ENCODE results near the gene ANKRD13C.

ANKRD13C gene

DNA sequence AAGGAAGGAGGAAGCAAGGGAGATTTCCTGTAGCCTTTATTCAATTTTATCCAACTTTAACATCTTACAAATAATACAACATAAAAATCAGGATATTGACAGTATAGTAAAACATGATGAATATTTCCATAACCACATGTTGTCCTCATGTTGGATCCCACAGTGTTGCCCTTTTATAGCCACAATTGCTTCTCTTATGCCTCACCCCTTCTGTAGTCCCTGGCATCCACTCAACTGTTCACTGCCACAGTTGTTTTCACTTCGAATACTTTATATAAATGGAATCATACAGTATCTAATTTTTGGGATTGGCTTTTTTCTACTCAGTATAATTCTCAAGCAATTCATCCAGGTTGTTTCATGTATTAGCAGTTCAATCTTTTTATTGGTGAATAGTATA is 88.6 kb downstream of the ANKRD13C start:
- TF ChIP-seq, protein P1, sequence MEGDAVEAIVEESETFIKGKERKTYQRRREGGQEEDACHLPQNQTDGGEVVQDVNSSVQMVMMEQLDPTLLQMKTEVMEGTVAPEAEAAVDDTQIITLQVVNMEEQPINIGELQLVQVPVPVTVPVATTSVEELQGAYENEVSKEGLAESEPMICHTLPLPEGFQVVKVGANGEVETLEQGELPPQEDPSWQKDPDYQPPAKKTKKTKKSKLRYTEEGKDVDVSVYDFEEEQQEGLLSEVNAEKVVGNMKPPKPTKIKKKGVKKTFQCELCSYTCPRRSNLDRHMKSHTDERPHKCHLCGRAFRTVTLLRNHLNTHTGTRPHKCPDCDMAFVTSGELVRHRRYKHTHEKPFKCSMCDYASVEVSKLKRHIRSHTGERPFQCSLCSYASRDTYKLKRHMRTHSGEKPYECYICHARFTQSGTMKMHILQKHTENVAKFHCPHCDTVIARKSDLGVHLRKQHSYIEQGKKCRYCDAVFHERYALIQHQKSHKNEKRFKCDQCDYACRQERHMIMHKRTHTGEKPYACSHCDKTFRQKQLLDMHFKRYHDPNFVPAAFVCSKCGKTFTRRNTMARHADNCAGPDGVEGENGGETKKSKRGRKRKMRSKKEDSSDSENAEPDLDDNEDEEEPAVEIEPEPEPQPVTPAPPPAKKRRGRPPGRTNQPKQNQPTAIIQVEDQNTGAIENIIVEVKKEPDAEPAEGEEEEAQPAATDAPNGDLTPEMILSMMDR (IDR thresholded peaks at IDR 0.05; ENCODE audit: insufficient read depth, low read depth, low read length, missing control alignments) = no peak
- no peak overlapping the region for H3K4me3 ChIP-seq (ENCODE audit: low read depth, low read length)
- no peak for DNase-seq (ENCODE audit: low read depth)

DNA sequence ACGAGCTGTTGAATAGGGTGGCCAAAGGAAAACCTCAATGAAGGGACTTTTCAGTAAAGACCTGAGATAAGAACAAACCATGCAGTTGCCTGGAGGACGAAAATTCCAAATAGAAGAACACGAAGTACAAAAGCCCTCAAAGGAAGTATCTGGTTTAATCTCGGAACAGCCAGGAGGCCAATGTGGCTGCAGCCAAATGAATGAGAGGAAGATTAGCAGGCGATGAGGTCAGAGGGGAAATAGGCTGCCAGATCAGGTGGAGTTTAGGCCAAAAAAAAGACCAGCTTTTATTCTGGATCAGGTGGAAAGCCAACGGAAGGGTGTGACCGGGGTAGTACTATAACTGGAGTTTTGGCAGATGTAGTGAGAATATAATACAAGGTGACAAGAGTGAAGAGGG is 89.7 kb downstream of the ANKRD13C start:
- TF ChIP-seq, protein P1 (IDR thresholded peaks at IDR 0.05; ENCODE audit: insufficient read depth, low read depth, low read length, missing control alignments) = no peak
- no peak overlapping the region for H3K4me3 ChIP-seq (ENCODE audit: low read depth, low read length)
- no peak for DNase-seq (ENCODE audit: low read depth)

DNA sequence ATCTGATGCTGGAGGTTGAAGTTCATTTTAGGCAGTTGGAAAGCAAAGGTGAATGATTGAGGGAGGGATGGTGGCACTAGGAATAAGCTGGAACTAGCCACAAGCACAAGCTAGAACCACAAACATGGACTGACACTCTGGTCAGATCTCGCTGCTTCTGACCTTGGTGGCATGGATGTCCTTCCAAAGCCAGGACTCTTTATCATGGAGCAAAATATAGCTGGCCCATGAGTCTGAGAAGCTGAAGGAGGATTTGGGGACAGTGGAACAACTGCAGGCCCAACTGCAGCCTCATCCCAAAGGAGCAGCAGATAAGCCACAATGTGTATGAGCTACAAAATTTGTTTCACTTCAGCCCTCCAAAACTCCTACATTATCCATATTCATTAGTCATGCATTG is 97.9 kb downstream of the ANKRD13C start:
- TF ChIP-seq, protein P1 (IDR thresholded peaks at IDR 0.05; ENCODE audit: insufficient read depth, low read depth, low read length, missing control alignments) = no peak
- no peak overlapping the region for H3K4me3 ChIP-seq (ENCODE audit: low read depth, low read length)
- DNase-seq (ENCODE audit: low read depth) = no peak

DNA sequence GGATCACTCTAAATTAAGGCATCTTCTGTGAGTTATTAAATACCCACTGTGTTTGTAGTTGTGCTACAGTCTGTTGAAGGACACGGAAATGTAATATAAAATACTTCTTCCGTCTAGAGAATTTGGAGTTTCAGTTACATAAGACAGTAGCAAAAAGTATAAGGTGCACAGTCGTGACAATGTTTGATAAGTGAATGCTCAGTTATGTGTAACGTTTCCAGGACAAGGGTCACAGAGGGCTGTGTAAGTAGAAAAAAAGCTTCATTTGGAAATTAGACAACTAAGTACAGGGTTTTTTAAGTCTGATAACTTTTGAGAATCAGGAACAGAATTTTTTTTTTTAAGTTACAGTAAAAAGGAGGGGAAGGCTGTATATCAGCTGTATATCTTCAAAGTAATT is 105.8 kb downstream of the ANKRD13C start:
- H3K4me3 ChIP-seq (ENCODE audit: low read depth, low read length) = no peak overlapping the region
- TF ChIP-seq, protein P1 (IDR thresholded peaks at IDR 0.05; ENCODE audit: insufficient read depth, low read depth, low read length, missing control alignments) = no peak
- DNase-seq (ENCODE audit: low read depth) = no peak

DNA sequence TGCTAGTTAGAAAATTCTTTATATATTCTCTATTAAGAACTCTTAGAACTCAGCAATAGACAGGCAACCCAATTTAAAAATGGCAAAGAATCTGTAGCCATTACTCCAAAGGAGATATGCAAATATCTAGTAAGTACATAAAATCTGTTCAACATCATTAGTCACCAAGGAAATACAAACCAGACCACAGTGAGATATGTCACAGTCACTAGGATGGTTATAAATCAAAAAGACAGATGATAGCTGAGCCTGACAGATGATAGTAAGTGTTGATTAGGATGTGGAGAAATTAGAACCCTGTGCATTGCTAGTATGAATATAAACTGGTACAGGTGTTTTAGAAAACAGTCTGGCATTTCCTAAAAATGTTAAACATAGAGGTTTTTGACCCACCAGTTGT is 106.8 kb downstream of the ANKRD13C start:
- TF ChIP-seq, protein P1 (IDR thresholded peaks at IDR 0.05; ENCODE audit: insufficient read depth, low read depth, low read length, missing control alignments) = no peak
- no peak for DNase-seq (ENCODE audit: low read depth)
- no peak overlapping the region for H3K4me3 ChIP-seq (ENCODE audit: low read depth, low read length)

DNA sequence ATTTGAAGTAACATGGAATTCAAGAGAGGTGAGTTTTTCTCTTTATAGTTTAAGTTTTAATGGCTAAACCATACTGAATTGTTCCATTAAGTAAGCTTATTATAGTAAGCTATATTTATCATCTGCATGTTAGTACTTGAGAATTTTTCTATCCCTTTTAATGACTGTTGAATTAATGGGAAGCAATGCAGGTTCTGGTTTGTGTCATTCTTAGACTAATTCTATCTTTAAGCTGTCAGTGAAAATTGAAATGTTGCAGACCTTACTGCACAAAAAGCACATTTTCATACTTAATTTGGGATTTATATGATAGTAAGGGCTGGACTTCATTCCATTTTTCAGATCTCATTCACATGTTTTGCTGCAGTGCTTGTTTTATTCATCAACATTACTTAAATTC is 107.4 kb downstream of the ANKRD13C start:
- TF ChIP-seq, protein P1 (IDR thresholded peaks at IDR 0.05; ENCODE audit: insufficient read depth, low read depth, low read length, missing control alignments) = no peak
- DNase-seq (ENCODE audit: low read depth) = no peak
- H3K4me3 ChIP-seq (ENCODE audit: low read depth, low read length) = no peak overlapping the region

DNA sequence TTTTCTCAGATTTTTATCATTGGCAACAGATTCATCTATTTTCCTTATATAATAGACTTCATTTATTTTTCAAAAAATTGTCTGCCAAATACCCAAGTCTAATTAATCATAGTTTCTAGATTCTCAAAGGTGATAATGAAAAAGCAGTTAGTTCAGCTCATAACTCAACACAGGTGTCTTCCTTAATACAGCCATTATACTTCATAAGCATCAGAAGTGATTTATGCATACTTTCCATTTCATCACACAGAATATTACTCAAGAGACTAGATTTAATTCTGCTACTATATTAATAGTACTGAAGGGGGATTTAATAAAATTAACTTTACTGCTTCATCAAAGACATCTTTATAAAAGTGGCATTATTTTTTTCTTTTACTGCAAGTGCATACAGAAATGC is 114.6 kb downstream of the ANKRD13C start:
- TF ChIP-seq, protein P1 (IDR thresholded peaks at IDR 0.05; ENCODE audit: insufficient read depth, low read depth, low read length, missing control alignments) = no peak
- no peak overlapping the region for H3K4me3 ChIP-seq (ENCODE audit: low read depth, low read length)
- DNase-seq (ENCODE audit: low read depth) = no peak

All from GM12865 (cell line).